GM12878 (cell line): Measurements from ENCODE around the gene CCDC24. TPM values are rescaled to one million over a fixed set of nuclear protein-coding genes. Genes with fewer than 3 reads are reported as not detected.

Experiments used
- ATAC-seq: fragments of 200-7000 bp; cut with Tn5 transposase; 3 replicates; pipeline ENCODE4 v1.9.1; 2020; ENCODE audit warnings: mild to moderate bottlenecking, moderate library complexity
- BruUV-seq: library from RNA; stranded (reverse); fragments of 400-500 nt; replicated peaks from 2 replicates; lab custom pipeline; 2021; lab: Mats Ljungman, UMichigan
- CTCF ChIA-PET: fragments of 300-600 bp; sonication (Branson Sonifier 250); formaldehyde crosslinking; extraction: SDS; loops from one replicate; lab custom pipeline; 2021; ENCODE audit warnings: inconsistent platforms; lab: Yijun Ruan, JAX
- POLR2A ChIA-PET: fragments of 350-600 bp; formaldehyde crosslinking; extraction: SDS; loops from one replicate; lab custom pipeline; 2021; ENCODE audit warnings: inconsistent platforms; lab: Charles Lee
- RAD21 ChIA-PET: fragments of 300-600 bp; sonication (Branson Sonifier 250); formaldehyde crosslinking; loops from one replicate; lab custom pipeline; 2023; ENCODE audit warnings: antibody characterized with exemption; ENCODE audit not compliant: unreplicated experiment; lab: Charles Lee
- SMC1A ChIA-PET: fragments of 300-600 bp; sonication (Branson Sonifier 250); formaldehyde crosslinking; loops from one replicate; lab custom pipeline; 2023; ENCODE audit not compliant: unreplicated experiment, uncharacterized antibody; lab: Charles Lee
- DNase-seq: peaks from one replicate; pipeline ENCODE4 v3.0.0-alpha.2; 2011; ENCODE audit warnings: low read depth, low spot score
- FAIRE-seq: peaks from 3 replicates; lab custom pipeline; 2011; peaks lifted over from hg19 to GRCh38; lab: Jason Lieb, UNC
- H2AFZ ChIP-seq: 2 replicates; pipeline ENCODE4 v1.6.0; 2011; ENCODE audit warnings: low read depth, low read length, control low read depth; ENCODE audit not compliant: control insufficient read depth
- H3K27ac ChIP-seq: 2 replicates; pipeline ENCODE4 v1.5.1; 2011; ENCODE audit warnings: control low read depth; ENCODE audit not compliant: control insufficient read depth, insufficient read depth
- H3K27me3 ChIP-seq, 2 experiments: replicated peaks in 1 of 2; 2 replicates each; pipeline versions ENCODE4 v1.6.0 to v1.6.1; 2011; ENCODE audit warnings: low read length in 1 of 2; ENCODE audit not compliant: control insufficient read depth in 2 of 2, insufficient read depth in 2 of 2
- H3K36me3 ChIP-seq, 2 experiments: 2 replicates each; pipeline ENCODE4 v1.5.1; 2011; ENCODE audit warnings: low read length in 1 of 2; ENCODE audit not compliant: control insufficient read depth in 2 of 2, insufficient read depth in 2 of 2
- H3K4me1 ChIP-seq: 2 replicates; pipeline ENCODE4 v1.6.1; 2011; ENCODE audit warnings: mild to moderate bottlenecking, low read length, moderate library complexity, mixed read lengths; ENCODE audit not compliant: control insufficient read depth, insufficient read depth
- H3K4me2 ChIP-seq: 2 replicates; pipeline ENCODE4 v1.6.0; 2011; ENCODE audit warnings: control low read depth; ENCODE audit not compliant: control insufficient read depth, insufficient read depth
- H3K4me3 ChIP-seq: fragments of 200-600 bp; sonication (generic); 2 replicates; pipeline ENCODE4 v1.5.1; 2016
- H3K79me2 ChIP-seq: 2 replicates; pipeline ENCODE4 v1.6.0; 2011; ENCODE audit warnings: low read length; ENCODE audit not compliant: control insufficient read depth, insufficient read depth
- H3K9ac ChIP-seq: 2 replicates; pipeline ENCODE4 v1.8.0; 2011; ENCODE audit warnings: low read length, control low read depth, mixed read lengths; ENCODE audit not compliant: control insufficient read depth, insufficient read depth
- H3K9me3 ChIP-seq: replicated peaks from 3 replicates; pipeline ENCODE4 v1.5.1; 2011; ENCODE audit warnings: mild to moderate bottlenecking, low read length; ENCODE audit not compliant: control insufficient read depth, insufficient read depth
- H4K20me1 ChIP-seq: 2 replicates; pipeline ENCODE4 v1.6.0; 2011; ENCODE audit not compliant: control insufficient read depth, insufficient read depth
- ATF7 ChIP-seq: fragments of 450-650 bp; IDR thresholded peaks from 2 replicates; pipeline ENCODE4 v1.6.1; 2016; ENCODE audit warnings: low read depth, mild to moderate bottlenecking
- BMI1 ChIP-seq: fragments of 450-650 bp; IDR thresholded peaks from 2 replicates; pipeline ENCODE4 v1.6.1; 2016; ENCODE audit warnings: mild to moderate bottlenecking, moderate library complexity, borderline replicate concordance
- CHD1 ChIP-seq: IDR thresholded peaks from 2 replicates; pipeline ENCODE4 v1.6.1; 2012; ENCODE audit warnings: low read depth, low read length, improper control_type of control experiment
- FOS ChIP-seq: IDR thresholded peaks from 3 replicates; pipeline ENCODE4 v1.6.1; 2011; ENCODE audit warnings: borderline replicate concordance; ENCODE audit not compliant: insufficient read length; ENCODE audit errors: extremely low read depth
- GABPA ChIP-seq: IDR thresholded peaks from 2 replicates; pipeline ENCODE4 v1.6.1; 2014; ENCODE audit warnings: antibody characterized with exemption, low read depth, mild to moderate bottlenecking, inconsistent platforms
- HDAC6 ChIP-seq: fragments of 200-600 bp; sonication (generic); IDR thresholded peaks from one replicate; pipeline ENCODE4 v1.8.0; 2017; ENCODE audit warnings: antibody characterized with exemption; ENCODE audit not compliant: unreplicated experiment
- IKZF2 ChIP-seq, 2 experiments: fragments of 450-650 bp; IDR thresholded peaks; 2 replicates each; pipeline ENCODE4 v1.6.1; 2017; ENCODE audit warnings: mild to moderate bottlenecking in 2 of 2, moderate library complexity in 2 of 2
- JUND ChIP-seq: IDR thresholded peaks from 2 replicates; pipeline ENCODE4 v1.6.1; 2012; ENCODE audit warnings: low read depth, mild to moderate bottlenecking, low read length, improper control_type of control experiment, moderate library complexity
- MXI1 ChIP-seq: fragments of 150-350 bp; IDR thresholded peaks from 2 replicates; pipeline ENCODE4 v1.6.1; 2011; ENCODE audit warnings: low read depth, mild to moderate bottlenecking, inconsistent platforms, low read length, improper control_type of control experiment
- NR2C2 ChIP-seq: IDR thresholded peaks from 2 replicates; pipeline ENCODE4 v1.6.1; 2011; ENCODE audit warnings: borderline replicate concordance, low read depth; ENCODE audit not compliant: control insufficient read depth, insufficient read length
- POLR2A ChIP-seq: IDR thresholded peaks from 2 replicates; pipeline ENCODE4 v1.6.1; 2011; ENCODE audit warnings: low read depth, mild to moderate bottlenecking, low read length
- TCF7 ChIP-seq: IDR thresholded peaks from 2 replicates; pipeline ENCODE4 v1.6.1; 2014; ENCODE audit warnings: antibody characterized with exemption, borderline replicate concordance
- WGBS: methylation state at CpG from one replicate; pipeline ENCODE4 v1.1.6; 2016; ENCODE audit warnings: low lambda C conversion rate; ENCODE audit not compliant: insufficient replicate concordance, insufficient coverage; ENCODE audit errors: missing lambda C conversion rate; 5-methylcytosine and 5-hydroxymethylcytosine counted together
- in situ Hi-C: fragments of 300-500 bp; cut with MboI; formaldehyde crosslinking; loops from 9 replicates; pipeline ENCODE4 v1.14.3; 2018; ENCODE audit warnings: mixed read lengths
- intact Hi-C: fragments of 100-400 bp; cut with micrococcal nuclease; formaldehyde crosslinking; loops from one replicate; pipeline ENCODE4 v1.14.2; 2022; ENCODE audit not compliant: unreplicated experiment
- polyA plus RNA-seq, 11 experiments: library from polyadenylated mRNA; depleted of rRNA in 4 of 11; unstranded in 6 of 11; stranded (reverse) in 5 of 11; fragments of >200 nt; fragmentation: Nextera tagmentation in 4 of 11; fragmentation: Illumina TruSeq in 1 of 11; extraction: Ambion mirVana in 4 of 11; extraction: Trizol in 1 of 11; gene quantifications; 1 replicate in 1 of 11; 2 replicates in 10 of 11; pipeline versions ENCODE4 v1.2.1 to v1.2.3, GENCODE V29; 2011 to 2016; ENCODE audit warnings: inconsistent platforms in 2 of 11, missing spikeins in 2 of 11, low read depth in 1 of 11
- total RNA-seq, 4 experiments: library from RNA; depleted of rRNA in 3 of 4; stranded (reverse); fragments of >200 nt in 3 of 4; fragmentation: Illumina TruSeq in 1 of 4; extraction: Trizol in 1 of 4; gene quantifications; 2 replicates each; pipeline versions ENCODE4 v1.2.1 to v1.2.3, GENCODE V29; 2013 to 2021
- TF ChIP-seq, protein P1 (sequence below): fragments of 150-350 bp; IDR thresholded peaks from 2 replicates; pipeline ENCODE4 v1.6.1; 2016; ENCODE audit warnings: low read depth, low read length

Gene CCDC24
- total and polyA plus RNA-seq, 10 of the 15 experiments (the other 5 are each of a cell fraction or from before 2014, with no cell fraction given): 0.18 to 3.1 (median 1.6) TPM; not detected in 1

DNA sequence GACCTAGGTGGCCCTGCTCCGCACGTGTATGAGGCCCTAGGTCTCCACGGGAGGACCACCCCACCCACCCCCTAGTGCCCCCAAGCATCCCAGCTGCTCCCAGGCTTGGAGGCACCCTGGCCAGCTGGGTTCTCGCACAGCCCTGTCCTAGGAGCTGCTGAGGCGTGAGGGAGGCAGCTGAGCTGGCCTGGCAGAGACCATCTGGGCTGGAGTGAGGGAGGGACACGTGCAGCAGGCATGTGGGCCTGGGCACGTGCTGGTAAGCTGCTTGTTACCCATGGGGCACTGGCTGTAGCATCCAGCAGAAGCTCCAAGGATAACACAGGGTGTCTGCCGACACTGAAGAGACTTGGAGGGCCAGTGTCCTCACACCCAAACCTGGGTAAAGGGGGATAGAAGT is 29.8 kb downstream of the CCDC24 start:
- intact Hi-C loops (no loop called here), in situ Hi-C loops (no loop called here)
- CTCF ChIA-PET: interaction anchor here (1.3 to 2.9 kb wide), 3 partner anchors 16 to 43 kb away, joined by 3 to 9 read pairs (median 5); no protein-coding TSS in a partner anchor
- DNase-seq: no peak
- Histone ChIP-seq H3K9ac (no peak overlapping the region), H4K20me1 (no peaks in the 10 kb centered on the region), H3K27ac (no peak overlapping the region), H3K4me2 (no peak overlapping the region), H2AFZ (no peak overlapping the region), H3K27me3 (no peaks in the 10 kb centered on the region), H3K4me1 (peaks cover 4% of the 10 kb centered on the region; the same call in 1 of the 2 replicates), H3K4me3 (no peak overlapping the region), H3K36me3 (no peaks in the 10 kb centered on the region), H3K9me3 (no peaks in the 10 kb centered on the region), H3K79me2 (no peaks in the 10 kb centered on the region)
- no peak for FAIRE-seq
- RAD21 ChIA-PET: interaction anchor here (1.0 kb wide), 1 partner anchor 16 kb away, joined by 3 read pairs; no protein-coding TSS in a partner anchor
- WGBS: 17% methylated on average over 8 of the region's 8 CpGs
- BruUV-seq: no TSS peak
- ATAC-seq: no peak
- SMC1A ChIA-PET: no interaction called here
- TF ChIP-seq MXI1 (no peak), GABPA (no peak), CHD1 (no peak), HDAC6 (no peak), IKZF2 (IDR thresholded peaks at IDR 0.05) (no peak), FOS (no peak), JUND (no peak), ATF7 (no peak), BMI1 (no peak), NR2C2 (no peak), POLR2A (no peak), TCF7 (no peak)
- TF ChIP-seq, protein P1, sequence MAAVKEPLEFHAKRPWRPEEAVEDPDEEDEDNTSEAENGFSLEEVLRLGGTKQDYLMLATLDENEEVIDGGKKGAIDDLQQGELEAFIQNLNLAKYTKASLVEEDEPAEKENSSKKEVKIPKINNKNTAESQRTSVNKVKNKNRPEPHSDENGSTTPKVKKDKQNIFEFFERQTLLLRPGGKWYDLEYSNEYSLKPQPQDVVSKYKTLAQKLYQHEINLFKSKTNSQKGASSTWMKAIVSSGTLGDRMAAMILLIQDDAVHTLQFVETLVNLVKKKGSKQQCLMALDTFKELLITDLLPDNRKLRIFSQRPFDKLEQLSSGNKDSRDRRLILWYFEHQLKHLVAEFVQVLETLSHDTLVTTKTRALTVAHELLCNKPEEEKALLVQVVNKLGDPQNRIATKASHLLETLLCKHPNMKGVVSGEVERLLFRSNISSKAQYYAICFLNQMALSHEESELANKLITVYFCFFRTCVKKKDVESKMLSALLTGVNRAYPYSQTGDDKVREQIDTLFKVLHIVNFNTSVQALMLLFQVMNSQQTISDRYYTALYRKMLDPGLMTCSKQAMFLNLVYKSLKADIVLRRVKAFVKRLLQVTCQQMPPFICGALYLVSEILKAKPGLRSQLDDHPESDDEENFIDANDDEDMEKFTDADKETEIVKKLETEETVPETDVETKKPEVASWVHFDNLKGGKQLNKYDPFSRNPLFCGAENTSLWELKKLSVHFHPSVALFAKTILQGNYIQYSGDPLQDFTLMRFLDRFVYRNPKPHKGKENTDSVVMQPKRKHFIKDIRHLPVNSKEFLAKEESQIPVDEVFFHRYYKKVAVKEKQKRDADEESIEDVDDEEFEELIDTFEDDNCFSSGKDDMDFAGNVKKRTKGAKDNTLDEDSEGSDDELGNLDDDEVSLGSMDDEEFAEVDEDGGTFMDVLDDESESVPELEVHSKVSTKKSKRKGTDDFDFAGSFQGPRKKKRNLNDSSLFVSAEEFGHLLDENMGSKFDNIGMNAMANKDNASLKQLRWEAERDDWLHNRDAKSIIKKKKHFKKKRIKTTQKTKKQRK: no peak
- POLR2A ChIA-PET: interaction anchor here (0.8 kb wide), 1 partner anchor 45 kb away, joined by 3 read pairs; no protein-coding TSS in a partner anchor
